GM12892 (cell line): ENCODE measurements around the gene NUBP1.
"Not testable (repeated sequence)": the region's sequence is repeated elsewhere in the genome, so short reads cannot be mapped to it uniquely, and the experiment has no call there.

Source experiments
- DNase-seq: peaks from one replicate; pipeline ENCODE4 v3.0.0; 2011; ENCODE audit not compliant: insufficient read length
- FAIRE-seq: peaks from 2 replicates; lab custom pipeline; 2011; peaks lifted over from hg19 to GRCh38; lab: Jason Lieb, UNC
- POLR2A ChIP-seq: IDR thresholded peaks from 2 replicates; pipeline ENCODE4 v1.6.1; 2011; ENCODE audit warnings: low read depth, low read length, control low read depth
- POLR2AphosphoS5 ChIP-seq: IDR thresholded peaks from 2 replicates; pipeline ENCODE4 v1.6.1; 2011; ENCODE audit warnings: low read depth, low read length, control low read depth
- TAF1 ChIP-seq: IDR thresholded peaks from 2 replicates; pipeline ENCODE4 v1.6.1; 2011; ENCODE audit warnings: low read depth, mild to moderate bottlenecking, control low read depth, low read length, borderline replicate concordance

The NUBP1 gene

DNA sequence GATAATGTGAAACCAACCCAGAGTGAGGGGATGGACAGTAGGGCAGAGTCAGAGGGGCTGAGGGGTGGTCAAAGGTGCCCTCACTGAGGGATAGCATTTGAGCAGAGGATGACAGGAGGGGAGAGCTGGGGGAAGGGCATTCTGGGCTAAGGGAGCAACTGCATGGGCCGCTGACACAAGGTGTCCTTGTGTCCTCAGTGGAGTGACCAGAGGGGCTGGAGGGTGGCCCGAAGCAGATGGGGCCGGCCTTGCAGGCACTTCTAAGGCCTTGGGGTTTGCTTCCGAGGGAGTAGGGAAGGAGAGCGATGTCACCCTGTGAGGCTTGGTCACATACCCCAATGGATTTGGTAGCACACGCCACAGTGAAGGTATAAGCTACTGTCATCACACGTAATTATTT, 10.0 kb downstream of the NUBP1 start:
- no peak for DNase-seq
- no peak for TF ChIP-seq POLR2A
- no peak for TF ChIP-seq POLR2AphosphoS5
- no peak for TF ChIP-seq TAF1
- no peak for FAIRE-seq

GRCh38 chr16:10754941-10755340, 11.3 kb downstream of the NUBP1 start:
- no peak for DNase-seq
- TF ChIP-seq TAF1, result no peak
- TF ChIP-seq POLR2A, result no peak
- TF ChIP-seq POLR2AphosphoS5, result no peak
- no peak for FAIRE-seq

DNA sequence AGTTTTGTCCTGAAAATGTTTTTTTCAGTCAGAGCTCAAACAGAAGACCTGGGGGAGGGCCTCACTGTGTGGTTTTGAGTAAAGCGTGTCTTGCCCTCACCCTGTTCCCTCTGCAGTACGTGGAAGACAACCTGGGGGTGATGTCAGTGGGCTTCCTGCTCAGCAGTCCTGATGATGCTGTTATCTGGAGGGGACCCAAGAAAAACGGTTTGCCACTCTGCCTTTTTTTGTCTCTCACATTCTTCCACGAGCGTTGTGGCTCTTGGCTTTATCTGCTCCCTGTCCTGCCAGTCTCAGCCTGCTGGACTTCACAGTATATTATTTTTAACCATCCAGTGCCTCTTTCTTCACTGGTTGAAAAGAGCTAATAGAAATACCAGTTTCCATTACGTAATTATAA, 12.9 kb downstream of the NUBP1 start:
- DNase-seq, result no peak
- no peak for TF ChIP-seq POLR2AphosphoS5
- no peak for FAIRE-seq

- DNase-seq, result no peak
- FAIRE-seq, result no peak
- no peak for TF ChIP-seq POLR2AphosphoS5
- TF ChIP-seq POLR2A, result no peak
- no peak for TF ChIP-seq TAF1
These were observed 17.2 kb downstream of the NUBP1 start for GRCh38 chr16:10760858-10761257.

DNA sequence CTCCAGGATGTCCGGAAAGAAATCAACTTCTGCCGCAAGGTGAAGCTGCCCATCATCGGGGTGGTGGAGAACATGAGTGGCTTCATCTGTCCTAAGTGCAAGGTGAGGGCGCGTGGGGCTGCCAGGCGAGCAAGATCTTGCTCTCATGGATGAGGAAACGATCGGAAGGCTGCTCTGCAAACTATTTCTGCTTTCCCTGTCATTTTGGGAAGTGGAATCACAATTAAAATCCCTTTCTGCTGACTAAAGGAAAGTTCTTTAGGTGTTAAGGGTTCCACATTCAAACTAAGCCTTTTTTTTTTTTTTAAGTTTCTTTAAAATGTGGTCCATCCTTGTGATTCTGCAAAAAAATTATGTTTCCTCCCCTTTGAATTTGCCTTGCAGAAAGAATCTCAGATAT, 17.7 kb downstream of the NUBP1 start:
- DNase-seq, result no peak
- TF ChIP-seq TAF1 (no peak), POLR2AphosphoS5 (no peak)
- FAIRE-seq, result no peak

- FAIRE-seq, result no peak
These were observed 18.8 kb downstream of the NUBP1 start for GRCh38 chr16:10762336-10763016.

GRCh38 chr16:10763456-10763855, 19.8 kb downstream of the NUBP1 start:
- no peak for TF ChIP-seq POLR2AphosphoS5
- TF ChIP-seq TAF1, result no peak
- TF ChIP-seq POLR2A, result no peak
- FAIRE-seq, result no peak

More at GRCh38 chr16:10762336-10763016, 18.8 kb downstream of the NUBP1 start:
- no peak for TF ChIP-seq POLR2A
- no peak for TF ChIP-seq TAF1
- TF ChIP-seq POLR2AphosphoS5, result no peak
- no peak for DNase-seq

DNA sequence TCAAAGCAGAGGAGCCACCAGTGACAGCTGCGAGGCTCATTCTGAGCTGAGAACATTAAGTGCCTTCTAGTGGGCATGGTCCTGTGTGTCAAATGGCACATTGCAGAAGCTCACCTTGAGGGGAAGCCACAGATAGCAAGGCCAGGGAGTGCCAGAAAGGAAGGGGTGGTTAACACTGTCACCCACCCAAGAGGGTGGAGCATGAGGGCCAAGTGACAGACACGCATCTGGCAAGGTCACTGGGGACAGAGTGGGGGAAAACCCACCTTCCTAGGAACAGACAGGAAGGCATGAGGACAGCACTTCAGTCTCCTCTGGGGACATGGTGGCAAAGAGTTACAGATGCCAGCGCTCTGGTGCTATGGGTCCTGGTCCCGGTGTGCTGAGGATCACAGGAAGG, 22.1 kb downstream of the NUBP1 start:
- DNase-seq, result peak; percentile 39
- no peak for TF ChIP-seq TAF1
- TF ChIP-seq POLR2A, result no peak
- no peak for TF ChIP-seq POLR2AphosphoS5
- FAIRE-seq, result peak; percentile 96

More at GRCh38 chr16:10763456-10763855, 19.8 kb downstream of the NUBP1 start:
- DNase-seq, result no peak

GRCh38 chr16:10767127-10767526, 23.5 kb downstream of the NUBP1 start:
- DNase-seq, result no peak
- no peak for FAIRE-seq
- TF ChIP-seq TAF1, result no peak
- no peak for TF ChIP-seq POLR2AphosphoS5
- TF ChIP-seq POLR2A, result no peak

DNA sequence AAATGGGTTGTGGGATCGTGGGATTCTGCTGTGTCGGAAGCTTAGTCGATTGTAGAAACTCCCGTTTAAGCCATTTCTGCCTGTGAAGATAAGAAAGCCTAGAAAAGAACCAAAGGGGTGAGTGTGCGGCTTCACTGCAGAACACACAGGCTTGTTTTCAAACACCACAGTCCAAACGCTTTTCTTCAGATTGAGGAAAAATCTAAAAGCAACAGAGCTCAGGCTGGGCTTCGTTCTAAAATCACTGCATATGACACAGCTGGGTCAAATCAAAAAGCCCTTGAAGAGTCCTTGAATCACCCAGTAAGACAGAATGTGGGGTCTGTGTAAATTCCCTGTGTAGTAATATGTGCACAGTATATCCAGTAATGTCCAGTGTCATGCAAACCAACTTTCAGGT, 25.7 kb downstream of the NUBP1 start:
- no peak for TF ChIP-seq POLR2AphosphoS5
- TF ChIP-seq TAF1, result no peak
- no peak for TF ChIP-seq POLR2A
- no peak for DNase-seq

DNA sequence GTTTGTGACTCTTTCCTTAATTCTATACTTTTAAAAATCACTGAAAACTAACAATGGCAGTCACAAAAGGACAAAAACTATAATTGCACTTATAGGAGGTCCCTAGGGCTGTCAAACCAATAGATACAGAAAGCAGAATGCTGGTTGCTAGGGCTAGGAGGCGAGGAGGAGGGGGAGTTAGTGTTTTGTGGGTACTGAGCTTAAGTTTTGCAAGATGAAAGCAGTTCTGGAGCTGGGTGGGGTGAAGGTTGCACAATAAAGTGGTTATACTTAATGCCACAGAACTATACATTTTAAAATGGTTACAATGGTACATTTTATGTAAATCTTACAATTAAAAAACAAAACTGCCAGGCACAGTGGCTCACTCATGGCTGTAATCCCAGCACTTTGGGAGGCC, 27.3 kb downstream of the NUBP1 start:
- no peak for DNase-seq
- TF ChIP-seq POLR2AphosphoS5 (no peak), TAF1 (no peak), POLR2A (no peak)
- FAIRE-seq, result no peak

More for the DNA sequence above, 25.7 kb downstream of the NUBP1 start:
- no peak for FAIRE-seq

- FAIRE-seq (peak; percentile 81), DNase-seq (peak; percentile 36)
- no peak for TF ChIP-seq TAF1
- no peak for TF ChIP-seq POLR2AphosphoS5
- TF ChIP-seq POLR2A, result no peak
These were observed 32.6 kb downstream of the NUBP1 start for GRCh38 chr16:10776280-10776679.

- DNase-seq, FAIRE-seq: not testable (repeated sequence)
These were observed 33.3 kb downstream of the NUBP1 start for GRCh38 chr16:10776923-10777322.
